GM19463 (cell line): Measurements from ENCODE around the gene CREBZF.
"Not testable (repeated sequence)": the region's sequence is repeated elsewhere in the genome, so short reads cannot be mapped to it uniquely, and the experiment has no call there.

Source experiments
- ATAC-seq: cut with Tn5 transposase; IDR thresholded peaks from one replicate; pipeline ENCODE4 v1.9.1; 2021; ENCODE audit warnings: mild to moderate bottlenecking, moderate library complexity; ENCODE audit not compliant: unreplicated experiment

CREBZF gene

DNA sequence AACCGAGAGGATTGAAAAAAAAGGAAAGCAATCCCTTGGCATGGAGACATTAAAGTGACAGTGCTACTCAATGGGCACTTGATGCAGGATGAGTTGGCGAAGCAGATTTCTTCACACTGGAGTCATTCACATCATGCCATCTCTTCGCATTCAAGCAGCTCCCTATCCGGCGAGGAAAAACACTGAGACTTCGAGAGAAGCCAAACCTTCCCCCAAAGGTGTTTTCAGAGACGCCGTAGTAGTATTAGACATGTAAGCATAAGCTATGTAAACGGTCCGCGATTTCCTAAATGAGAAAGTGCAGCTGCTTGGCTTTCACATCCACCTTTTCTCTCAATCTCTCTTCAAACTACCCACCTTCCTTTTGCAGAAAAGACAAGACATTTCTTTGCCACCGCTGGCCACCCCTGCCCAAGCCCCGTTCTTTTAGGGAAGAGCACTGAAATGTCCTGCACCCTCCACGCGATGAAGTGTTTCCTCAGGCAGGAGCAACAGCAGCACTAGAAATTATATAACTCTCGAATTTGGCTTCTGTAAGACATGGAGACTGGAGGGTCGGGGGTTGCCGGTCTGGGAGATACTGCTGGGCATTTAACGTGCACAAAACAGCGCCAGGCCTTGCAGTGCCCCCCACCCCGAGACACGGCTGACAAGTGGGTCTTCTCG, 37.5 kb downstream of the CREBZF start, which contains the start of gene DLG2:
TSS of gene DLG2 (minus strand) at position 13 of the 666 bp plus-strand sequence.
- ATAC-seq: no peak

DNA sequence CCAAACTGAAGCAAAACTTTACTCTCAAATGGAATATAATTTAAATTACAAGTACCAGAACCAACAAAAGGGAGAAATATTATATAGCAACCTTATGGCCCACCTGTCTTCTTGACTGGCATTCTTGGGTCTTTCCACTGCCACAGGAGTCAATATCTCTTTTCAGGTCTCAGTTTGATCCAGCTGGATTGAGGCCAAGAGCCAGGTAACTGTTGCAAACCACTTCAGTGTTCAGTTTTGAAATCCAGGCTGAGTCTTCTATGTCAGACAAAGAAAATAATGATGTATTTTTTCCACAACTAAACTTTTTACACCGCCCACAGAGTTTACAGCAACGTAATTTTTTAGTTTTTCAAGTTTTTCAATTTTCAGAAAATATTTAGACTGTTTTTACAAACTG, 38.4 kb downstream of the CREBZF start:
- no peak for ATAC-seq

DNA sequence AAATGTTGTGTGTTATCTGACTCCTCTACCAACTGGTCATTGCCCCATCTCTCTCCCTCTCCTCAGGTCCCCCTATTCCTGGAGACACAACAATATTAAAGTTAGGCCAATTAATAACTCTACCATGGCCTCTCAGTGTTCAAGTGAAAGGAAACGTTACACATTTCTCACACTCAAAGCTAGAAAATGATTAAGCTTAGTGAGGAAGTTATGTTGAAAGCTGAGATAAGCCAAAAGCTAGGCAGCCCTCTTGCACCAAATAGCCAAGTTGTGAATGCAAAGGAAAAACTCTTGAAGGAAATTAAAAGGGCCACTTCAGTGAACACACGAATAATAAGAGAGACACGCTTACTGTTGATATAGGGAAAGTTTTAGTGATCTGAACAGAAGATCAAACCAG, 44.7 kb downstream of the CREBZF start:
- ATAC-seq: no peak

DNA sequence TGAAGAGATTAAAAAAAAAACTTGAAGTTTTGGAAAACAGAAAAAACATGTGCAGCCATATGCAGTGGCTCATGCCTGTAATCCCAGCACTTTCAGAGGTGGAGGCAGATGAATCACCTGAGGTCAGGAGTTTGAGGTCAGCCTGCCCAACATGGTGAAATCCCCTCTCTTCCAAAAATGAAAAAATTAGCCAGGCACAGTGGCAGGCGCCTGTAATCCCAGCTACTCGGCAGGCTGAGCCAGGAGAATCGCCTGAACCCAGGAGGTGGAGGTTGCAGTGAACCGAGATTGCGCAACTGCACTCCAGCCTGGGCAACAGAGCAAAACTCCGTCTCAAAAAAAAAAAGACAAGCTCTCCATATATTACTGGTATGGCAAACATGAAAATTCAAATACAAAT, 45.4 kb downstream of the CREBZF start:
- ATAC-seq: no peak

DNA sequence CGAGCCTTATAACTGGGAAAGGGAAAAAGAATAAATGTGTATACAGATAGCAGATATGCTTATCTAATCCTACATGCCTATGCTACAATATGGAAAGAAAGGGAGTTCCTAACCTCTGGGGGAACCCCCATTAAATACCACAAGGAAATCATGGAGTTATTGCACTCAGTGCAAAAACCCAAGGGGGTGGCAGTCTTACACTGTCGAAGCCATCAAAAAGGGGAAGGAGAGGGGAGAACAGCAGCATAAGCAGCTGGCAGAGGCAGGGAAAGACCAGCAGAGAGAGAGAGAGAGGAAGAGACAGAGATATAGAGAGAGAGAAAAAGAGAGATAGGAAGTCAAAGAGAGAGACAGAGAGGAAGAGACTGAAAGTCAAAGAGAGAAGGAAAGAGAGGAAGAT, 53.3 kb downstream of the CREBZF start:
- ATAC-seq: not testable (repeated sequence)
